Calu3 (cell line): ENCODE measurements around the gene POLR1D. TPM values are rescaled to one million over a fixed set of nuclear protein-coding genes. Genes with fewer than 3 reads are reported as not detected.

Experiments used
- BruUV-seq: library from RNA; stranded (reverse); fragments of 400-500 nt; replicated peaks from 2 replicates; lab custom pipeline; 2021; lab: Mats Ljungman, UMichigan
- CTCF ChIA-PET: fragments of 300-600 bp; sonication (Branson Sonifier 250); formaldehyde crosslinking; loops from one replicate; lab custom pipeline; 2022; ENCODE audit warnings: antibody characterized with exemption; lab: Charles Lee
- DNase-seq: peaks from one replicate; pipeline ENCODE4 v3.0.0; 2022
- H3K27ac Mint-ChIP-seq: one replicate; pipeline ENCODE4 v1.8.0; 2022; ENCODE audit warnings: mixed read lengths; ENCODE audit not compliant: unreplicated experiment
- H3K27me3 Mint-ChIP-seq: one replicate; pipeline ENCODE4 v1.8.0; 2022; ENCODE audit warnings: mixed read lengths; ENCODE audit not compliant: unreplicated experiment
- H3K36me3 Mint-ChIP-seq: one replicate; pipeline ENCODE4 v1.8.0; 2022; ENCODE audit warnings: mild to moderate bottlenecking, moderate library complexity, mixed read lengths; ENCODE audit not compliant: insufficient read depth, unreplicated experiment
- H3K4me1 Mint-ChIP-seq: one replicate; pipeline ENCODE4 v1.8.0; 2022; ENCODE audit warnings: mild to moderate bottlenecking, low read depth, mixed read lengths; ENCODE audit not compliant: unreplicated experiment
- H3K4me3 Mint-ChIP-seq: one replicate; pipeline ENCODE4 v1.8.0; 2022; ENCODE audit warnings: mild to moderate bottlenecking, low read depth, moderate library complexity, mixed read lengths; ENCODE audit not compliant: unreplicated experiment
- H3K9me3 Mint-ChIP-seq: one replicate; pipeline ENCODE4 v1.8.0; 2022; ENCODE audit warnings: low read depth, mixed read lengths; ENCODE audit not compliant: unreplicated experiment
- CTCF ChIP-seq: fragments of 200-600 bp; IDR thresholded peaks from one replicate; pipeline ENCODE4 v1.8.0; 2022; ENCODE audit warnings: antibody characterized with exemption; ENCODE audit not compliant: unreplicated experiment
- intact Hi-C: fragments of 100-400 bp; cut with micrococcal nuclease; formaldehyde crosslinking; loops from one replicate; pipeline ENCODE4 v1.10.0; 2022; ENCODE audit not compliant: unreplicated experiment
- total RNA-seq: library from RNA; stranded (reverse); gene quantifications from 2 replicates; pipeline ENCODE4 v1.2.3, GENCODE V29; 2022

The POLR1D gene
- total RNA-seq, 1 experiment from 2014 or later, result 97.7 TPM

DNA sequence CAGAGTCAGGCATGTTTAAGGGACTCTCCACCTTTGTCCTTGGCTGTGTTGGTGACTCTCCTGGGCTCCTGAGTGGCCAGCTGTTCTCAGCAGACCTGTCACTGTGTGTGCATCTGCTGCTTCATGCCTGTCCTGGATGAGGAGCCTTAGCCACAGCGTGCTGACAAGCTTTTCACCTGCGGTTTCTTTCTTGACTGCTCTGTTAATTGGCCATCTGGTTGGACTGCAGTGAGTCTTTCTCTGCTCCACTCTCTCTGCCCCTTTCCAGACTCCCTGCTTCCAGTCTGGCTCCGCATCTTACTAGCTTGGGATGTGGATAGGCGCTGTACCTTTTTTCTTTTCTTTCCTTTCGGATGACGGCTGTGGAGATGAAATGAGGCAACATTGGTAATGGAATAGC lies 38.8 kb downstream of the POLR1D start:
- no peak for TF ChIP-seq CTCF
- CTCF ChIA-PET, result interaction anchor here (0.6 kb wide), 1 partner anchor 1225 kb away, joined by 4 read pairs; no protein-coding TSS in a partner anchor
- peaks cover 15% of the 10 kb centered on the region for H3K4me1 Mint-ChIP-seq
- no peaks in the 10 kb centered on the region for H3K9me3 Mint-ChIP-seq
- H3K36me3 Mint-ChIP-seq, result no peaks in the 10 kb centered on the region
- H3K27me3 Mint-ChIP-seq, result no peaks in the 10 kb centered on the region
- intact Hi-C loops, result no loop called here
- no peak for DNase-seq
- H3K4me3 Mint-ChIP-seq, result no peak overlapping the region
- no peak overlapping the region for H3K27ac Mint-ChIP-seq
- no TSS peak for BruUV-seq

DNA sequence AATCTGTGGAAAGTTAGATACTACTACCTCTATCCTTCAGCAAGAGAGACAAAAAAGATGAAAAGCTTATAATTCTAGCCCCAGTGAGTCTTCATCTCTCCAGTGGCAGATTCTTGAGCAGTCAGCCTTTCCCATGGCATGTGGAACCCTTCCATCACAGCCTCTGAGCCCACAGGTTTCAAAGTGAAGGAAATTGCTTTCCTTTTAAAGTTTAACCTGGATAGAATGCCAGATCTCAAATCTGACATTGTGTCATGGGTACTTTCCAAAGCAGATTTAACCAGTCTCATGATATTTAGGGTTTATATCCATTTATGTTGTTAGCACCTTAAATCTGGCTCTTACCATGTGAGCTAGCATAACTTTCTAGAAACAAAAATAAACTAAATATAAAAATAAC lies 39.3 kb downstream of the POLR1D start:
- no peaks in the 10 kb centered on the region for H3K27me3 Mint-ChIP-seq
- no peak overlapping the region for H3K4me3 Mint-ChIP-seq
- no peak for TF ChIP-seq CTCF
- intact Hi-C loops, result no loop called here
- no TSS peak for BruUV-seq
- H3K9me3 Mint-ChIP-seq, result no peaks in the 10 kb centered on the region
- H3K4me1 Mint-ChIP-seq, result peaks cover 10% of the 10 kb centered on the region
- DNase-seq, result no peak
- H3K36me3 Mint-ChIP-seq, result no peaks in the 10 kb centered on the region
- CTCF ChIA-PET, result no interaction called here
- H3K27ac Mint-ChIP-seq, result no peak overlapping the region

DNA sequence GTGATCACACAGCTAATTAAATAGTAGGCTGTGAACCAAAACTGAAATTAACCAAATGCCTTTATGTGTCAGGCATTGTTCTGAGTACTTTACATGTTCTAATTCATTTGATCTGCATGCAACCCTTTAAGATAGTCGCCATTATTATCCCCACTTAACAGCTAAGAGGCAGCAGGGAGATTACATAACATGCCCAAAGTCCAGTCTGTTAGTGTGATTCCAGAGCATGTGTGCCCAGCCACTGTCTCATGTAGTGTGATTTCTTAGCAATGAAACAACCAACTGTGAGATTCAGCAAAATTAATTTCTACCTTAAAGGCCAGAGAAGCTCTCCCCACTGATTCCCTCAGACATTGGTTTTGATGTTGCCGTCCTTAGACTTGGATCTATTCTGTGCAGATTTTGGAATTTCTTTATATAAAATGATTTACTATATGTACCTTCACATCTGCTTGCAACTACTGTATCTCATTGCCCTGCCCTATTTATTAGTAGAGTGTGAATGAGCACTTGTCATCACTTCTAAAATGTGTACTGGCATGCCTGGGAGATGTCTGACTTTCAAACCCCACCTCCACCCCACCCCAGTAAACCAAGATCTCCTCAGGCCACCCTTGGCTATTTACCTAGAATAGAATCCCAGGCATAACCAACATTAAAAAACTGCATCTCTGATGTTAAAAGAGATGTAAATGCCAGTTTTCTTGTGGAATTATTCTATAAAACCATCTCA lies 41.2 kb downstream of the POLR1D start:
- intact Hi-C loops, result no loop called here
- DNase-seq, result no peak
- CTCF ChIA-PET, result no interaction called here
- H3K4me3 Mint-ChIP-seq, result no peak overlapping the region
- BruUV-seq, result no TSS peak
- peaks cover 10% of the 10 kb centered on the region for H3K4me1 Mint-ChIP-seq
- no peak overlapping the region for H3K27ac Mint-ChIP-seq
- H3K27me3 Mint-ChIP-seq, result no peaks in the 10 kb centered on the region
- peaks cover 5% of the 10 kb centered on the region for H3K36me3 Mint-ChIP-seq
- no peak for TF ChIP-seq CTCF
- H3K9me3 Mint-ChIP-seq, result no peaks in the 10 kb centered on the region

DNA sequence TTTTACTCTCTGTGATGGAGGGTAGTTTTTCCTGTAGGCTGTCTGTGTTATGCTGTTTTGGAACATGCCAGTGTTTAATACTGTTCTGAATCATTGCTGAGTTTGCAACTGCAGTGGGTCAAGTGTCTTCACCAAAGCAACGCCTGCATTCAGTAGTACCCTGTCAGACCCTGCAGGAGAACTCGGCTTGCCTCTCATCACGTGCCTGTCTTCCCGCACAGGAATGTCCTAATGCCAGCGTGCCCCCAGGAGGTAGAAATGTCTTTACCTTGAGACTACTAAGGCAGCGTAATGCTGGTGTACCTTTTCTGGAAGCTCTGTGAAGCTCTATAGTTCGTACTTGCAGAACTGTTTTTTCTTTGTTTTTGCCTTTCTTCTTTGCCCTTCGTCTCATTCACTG lies 42.3 kb downstream of the POLR1D start:
- H3K4me1 Mint-ChIP-seq, result peaks cover 9% of the 10 kb centered on the region
- H3K27me3 Mint-ChIP-seq, result no peaks in the 10 kb centered on the region
- TF ChIP-seq CTCF, result no peak
- CTCF ChIA-PET, result no interaction called here
- peaks cover 5% of the 10 kb centered on the region for H3K36me3 Mint-ChIP-seq
- DNase-seq, result no peak
- no peaks in the 10 kb centered on the region for H3K9me3 Mint-ChIP-seq
- BruUV-seq, result no TSS peak
- intact Hi-C loops, result no loop called here
- H3K27ac Mint-ChIP-seq, result no peak overlapping the region
- no peak overlapping the region for H3K4me3 Mint-ChIP-seq
